Dendritic cell treated with granulocyte-macrophage colony-stimulating factor and Interleukin-4, amounts not matched to agents 40 ng/mL and 50 ng/mL, for 4 days (primary cell): ENCODE results near the gene OR2F2.

Experiments used
- H3K27ac Mint-ChIP-seq: one replicate; pipeline ENCODE4 v1.8.0; 2022; ENCODE audit warnings: mild to moderate bottlenecking, mixed read lengths
- H3K27me3 Mint-ChIP-seq: one replicate; pipeline ENCODE4 v1.8.0; 2022; ENCODE audit warnings: mild to moderate bottlenecking, mixed read lengths
- H3K36me3 Mint-ChIP-seq: one replicate; pipeline ENCODE4 v1.8.0; 2022; ENCODE audit warnings: low read depth, mixed read lengths
- H3K4me1 Mint-ChIP-seq: one replicate; pipeline ENCODE4 v1.8.0; 2022; ENCODE audit warnings: low read depth, mixed read lengths
- H3K4me3 Mint-ChIP-seq: one replicate; pipeline ENCODE4 v1.8.0; 2022; ENCODE audit warnings: mild to moderate bottlenecking, moderate library complexity, mixed read lengths
- H3K9me3 Mint-ChIP-seq: one replicate; pipeline ENCODE4 v1.8.0; 2022; ENCODE audit warnings: mixed read lengths
- intact Hi-C: fragments of 100-400 bp; cut with micrococcal nuclease; formaldehyde crosslinking; loops from one replicate; pipeline ENCODE4 v1.15.0; 2022

Gene OR2F2

GRCh38 chr7:143905509-143905908 is 29.5 kb upstream of the OR2F2 start:
- Mint-ChIP-seq H3K4me3 (no peak overlapping the region), H3K27ac (no peak overlapping the region), H3K27me3 (peaks cover 2% of the 10 kb centered on the region), H3K4me1 (peaks cover 10% of the 10 kb centered on the region), H3K9me3 (no peaks in the 10 kb centered on the region), H3K36me3 (peaks cover 7% of the 10 kb centered on the region)
- intact Hi-C loops = no loop called here

- Mint-ChIP-seq H3K4me3 (no peak overlapping the region), H3K27ac (no peak overlapping the region), H3K9me3 (no peaks in the 10 kb centered on the region), H3K36me3 (peaks cover 7% of the 10 kb centered on the region), H3K4me1 (peaks cover 3% of the 10 kb centered on the region), H3K27me3 (peaks cover 2% of the 10 kb centered on the region)
- intact Hi-C loops = no loop called here
Measured at GRCh38 chr7:143906151-143906550, 28.9 kb upstream of the OR2F2 start.

GRCh38 chr7:143906895-143907294 is 28.1 kb upstream of the OR2F2 start:
- H3K27ac Mint-ChIP-seq = no peak overlapping the region
- H3K36me3 Mint-ChIP-seq = no peaks in the 10 kb centered on the region
- H3K9me3 Mint-ChIP-seq = no peaks in the 10 kb centered on the region
- H3K4me3 Mint-ChIP-seq = no peak overlapping the region
- peaks cover 2% of the 10 kb centered on the region for H3K27me3 Mint-ChIP-seq
- intact Hi-C loops = no loop called here
- no peaks in the 10 kb centered on the region for H3K4me1 Mint-ChIP-seq

- Mint-ChIP-seq H3K36me3 (no peaks in the 10 kb centered on the region), H3K27me3 (peaks cover 2% of the 10 kb centered on the region), H3K9me3 (no peaks in the 10 kb centered on the region), H3K4me1 (no peaks in the 10 kb centered on the region), H3K27ac (no peak overlapping the region), H3K4me3 (no peak overlapping the region)
- intact Hi-C loops = no loop called here
Measured at GRCh38 chr7:143908120-143908519, 26.9 kb upstream of the OR2F2 start.

- Mint-ChIP-seq H3K4me1 (no peaks in the 10 kb centered on the region), H3K27ac (no peak overlapping the region), H3K4me3 (no peak overlapping the region), H3K9me3 (no peaks in the 10 kb centered on the region), H3K27me3 (no peaks in the 10 kb centered on the region), H3K36me3 (no peaks in the 10 kb centered on the region)
- intact Hi-C loops = no loop called here
Measured at GRCh38 chr7:143909863-143910262, 25.2 kb upstream of the OR2F2 start.

GRCh38 chr7:143910473-143911248 is 24.4 kb upstream of the OR2F2 start:
- Mint-ChIP-seq H3K4me1 (no peaks in the 10 kb centered on the region), H3K4me3 (no peak overlapping the region), H3K9me3 (no peaks in the 10 kb centered on the region), H3K27me3 (no peaks in the 10 kb centered on the region), H3K27ac (no peak overlapping the region), H3K36me3 (no peaks in the 10 kb centered on the region)
- intact Hi-C loops = no loop called here

- Mint-ChIP-seq H3K4me3 (no peak overlapping the region), H3K27ac (no peak overlapping the region), H3K9me3 (no peaks in the 10 kb centered on the region), H3K36me3 (no peaks in the 10 kb centered on the region), H3K4me1 (no peaks in the 10 kb centered on the region), H3K27me3 (no peaks in the 10 kb centered on the region)
- intact Hi-C loops = no loop called here
Measured at GRCh38 chr7:143913945-143914615, 21.0 kb upstream of the OR2F2 start.

GRCh38 chr7:143914938-143915652 is 19.9 kb upstream of the OR2F2 start:
- intact Hi-C loops = no loop called here
- Mint-ChIP-seq H3K4me1 (no peaks in the 10 kb centered on the region), H3K27me3 (no peaks in the 10 kb centered on the region), H3K9me3 (no peaks in the 10 kb centered on the region), H3K4me3 (no peak overlapping the region), H3K27ac (no peak overlapping the region), H3K36me3 (no peaks in the 10 kb centered on the region)

GRCh38 chr7:143924851-143925250 is 10.2 kb upstream of the OR2F2 start:
- Mint-ChIP-seq H3K4me1 (no peaks in the 10 kb centered on the region), H3K4me3 (no peak overlapping the region), H3K9me3 (no peaks in the 10 kb centered on the region), H3K36me3 (no peaks in the 10 kb centered on the region), H3K27me3 (no peaks in the 10 kb centered on the region), H3K27ac (no peak overlapping the region)
- intact Hi-C loops = no loop called here

- no peak overlapping the region for H3K4me3 Mint-ChIP-seq
- H3K27me3 Mint-ChIP-seq = no peaks in the 10 kb centered on the region
- H3K36me3 Mint-ChIP-seq = no peaks in the 10 kb centered on the region
- H3K4me1 Mint-ChIP-seq = no peaks in the 10 kb centered on the region
- H3K9me3 Mint-ChIP-seq = peaks cover 9% of the 10 kb centered on the region
- H3K27ac Mint-ChIP-seq = no peak overlapping the region
- intact Hi-C loops = no loop called here
Measured at GRCh38 chr7:143929224-143929920, 5.7 kb upstream of the OR2F2 start.

GRCh38 chr7:143931739-143932138 is 3.3 kb upstream of the OR2F2 start:
- Mint-ChIP-seq H3K36me3 (no peaks in the 10 kb centered on the region), H3K9me3 (peaks cover 18% of the 10 kb centered on the region), H3K4me1 (no peaks in the 10 kb centered on the region), H3K27me3 (no peaks in the 10 kb centered on the region), H3K4me3 (no peak overlapping the region), H3K27ac (no peak overlapping the region)
- intact Hi-C loops = no loop called here

GRCh38 chr7:143936087-143937009 is 1.3 kb downstream of the OR2F2 start:
- no peaks in the 10 kb centered on the region for H3K36me3 Mint-ChIP-seq
- no peak overlapping the region for H3K27ac Mint-ChIP-seq
- intact Hi-C loops = no loop called here
- peaks cover 18% of the 10 kb centered on the region for H3K9me3 Mint-ChIP-seq
- H3K27me3 Mint-ChIP-seq = peaks cover 1% of the 10 kb centered on the region
- H3K4me1 Mint-ChIP-seq = no peaks in the 10 kb centered on the region
- H3K4me3 Mint-ChIP-seq = no peak overlapping the region
